ENCODE measurements around the gene AEBP1.

The AEBP1 gene

GRCh38 chr7:44103923-44104859 is at the start of gene AEBP1:
TSS of gene AEBP1 (plus strand) at chr7:44104345. CDS start at chr7:44104666, 321 bp downstream.
- ATAC-seq: peak; percentile 47
- DNase-seq: peak; percentile 50

- ATAC-seq (no peak), DNase-seq (no peak)
Measured at GRCh38 chr7:44056681-44057080, 47.5 kb upstream of the AEBP1 start.

GRCh38 chr7:44057181-44057848 is 46.8 kb upstream of the AEBP1 start:
- DNase-seq: no peak
- ATAC-seq: no peak

GRCh38 chr7:44057849-44058758 is 46.0 kb upstream of the AEBP1 start:
- ATAC-seq: no peak
- DNase-seq: no peak

GRCh38 chr7:44058759-44059218 is 45.4 kb upstream of the AEBP1 start:
- ATAC-seq (no peak), DNase-seq (peak; percentile 3)

GRCh38 chr7:44059219-44060090 is 44.7 kb upstream of the AEBP1 start:
- ATAC-seq: peak; percentile 55

GRCh38 chr7:44060091-44060947 is 43.8 kb upstream of the AEBP1 start:
- DNase-seq (no peak), ATAC-seq (no peak)

More at GRCh38 chr7:44059219-44060090, 44.7 kb upstream of the AEBP1 start:
- peak; percentile 32 for DNase-seq

GRCh38 chr7:44060948-44061644 is 43.0 kb upstream of the AEBP1 start:
- ATAC-seq: no peak

GRCh38 chr7:44061645-44062179 is 42.4 kb upstream of the AEBP1 start:
- ATAC-seq (no peak), DNase-seq (no peak)

More at GRCh38 chr7:44060948-44061644, 43.0 kb upstream of the AEBP1 start:
- DNase-seq: no peak

- no peak for ATAC-seq
- DNase-seq: no peak
Measured at GRCh38 chr7:44062180-44062902, 41.8 kb upstream of the AEBP1 start.

GRCh38 chr7:44062903-44063295 is 41.2 kb upstream of the AEBP1 start:
- DNase-seq: no peak

GRCh38 chr7:44063547-44063893 is 40.6 kb upstream of the AEBP1 start:
- DNase-seq (no peak), ATAC-seq (no peak)

More at GRCh38 chr7:44062903-44063295, 41.2 kb upstream of the AEBP1 start:
- no peak for ATAC-seq

GRCh38 chr7:44063894-44064651 is 40.1 kb upstream of the AEBP1 start:
- no peak for DNase-seq
- ATAC-seq: no peak

- ATAC-seq (no peak), DNase-seq (no peak)
Measured at GRCh38 chr7:44064791-44065430, 39.2 kb upstream of the AEBP1 start.

- ATAC-seq (peak; percentile 25), DNase-seq (no peak)
Measured at GRCh38 chr7:44065431-44066110, 38.6 kb upstream of the AEBP1 start, which contains the start of gene PGAM2. TSS of gene PGAM2 (minus strand) at chr7:44065567. CDS start at chr7:44065529, 38 bp downstream.

- DNase-seq: no peak
- ATAC-seq: peak; percentile 6
Measured at GRCh38 chr7:44066111-44066460, 38.1 kb upstream of the AEBP1 start.

Data from stimulated activated naive CD8-positive, alpha-beta T cell treated with anti-CD3 and anti-CD28 coated beads, Interleukin-15, Interleukin-2, amounts not matched to agents 100 U/mL and 50 U/mL, for 24 hours (primary cell).